HG03039 (cell line): Measurements from ENCODE around the gene TYRO3.

Experiments used
- ATAC-seq: cut with Tn5 transposase; IDR thresholded peaks from one replicate; pipeline ENCODE4 v1.9.1; 2021; ENCODE audit warnings: mild to moderate bottlenecking, moderate library complexity; ENCODE audit not compliant: unreplicated experiment

The TYRO3 gene

DNA sequence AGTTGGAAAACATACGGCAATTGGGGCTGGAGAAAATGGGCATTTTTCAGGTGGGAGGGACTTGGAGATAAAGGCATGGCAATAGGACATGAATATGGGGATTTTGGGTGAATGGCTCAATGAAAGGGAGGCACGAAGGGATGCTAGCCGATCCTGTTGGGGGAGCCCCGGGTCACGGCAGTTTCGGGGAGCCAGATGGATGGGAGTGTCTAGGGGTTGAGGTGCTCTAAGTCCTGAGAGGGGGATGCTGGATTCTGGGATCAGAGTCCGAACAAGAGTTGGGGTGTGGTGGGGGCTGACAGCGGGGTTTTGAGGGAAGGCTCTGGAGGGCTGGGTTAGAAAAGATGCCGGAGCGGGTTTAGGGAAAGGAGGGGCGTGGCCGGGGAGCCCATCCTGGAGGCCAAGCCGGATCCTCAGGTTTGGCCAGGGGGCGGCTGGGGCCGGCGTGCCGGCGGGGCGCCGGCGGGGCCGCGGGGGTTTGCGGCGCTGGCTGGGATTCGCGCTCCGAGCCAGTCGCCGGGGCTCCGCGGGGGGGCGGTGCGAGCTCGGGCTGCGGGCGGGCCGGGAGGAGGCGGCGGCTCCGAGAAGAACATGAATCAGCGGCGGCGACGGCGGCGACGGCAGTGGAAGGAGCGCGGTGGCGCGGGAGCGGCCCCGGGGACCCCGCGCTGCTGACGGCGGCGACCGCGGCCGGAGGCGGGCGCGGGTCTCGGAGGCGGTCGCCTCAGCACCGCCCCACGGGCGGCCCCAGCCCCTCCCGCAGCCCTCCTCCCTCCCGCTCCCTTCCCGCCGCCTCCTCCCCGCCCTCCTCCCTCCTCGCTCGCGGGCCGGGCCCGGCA, at the start of gene TYRO3:
TSS of gene TYRO3 (plus strand) at position 813 of the 839 bp plus-strand sequence. CDS start 46 bp downstream, outside the sequence.
- ATAC-seq, result no peak

DNA sequence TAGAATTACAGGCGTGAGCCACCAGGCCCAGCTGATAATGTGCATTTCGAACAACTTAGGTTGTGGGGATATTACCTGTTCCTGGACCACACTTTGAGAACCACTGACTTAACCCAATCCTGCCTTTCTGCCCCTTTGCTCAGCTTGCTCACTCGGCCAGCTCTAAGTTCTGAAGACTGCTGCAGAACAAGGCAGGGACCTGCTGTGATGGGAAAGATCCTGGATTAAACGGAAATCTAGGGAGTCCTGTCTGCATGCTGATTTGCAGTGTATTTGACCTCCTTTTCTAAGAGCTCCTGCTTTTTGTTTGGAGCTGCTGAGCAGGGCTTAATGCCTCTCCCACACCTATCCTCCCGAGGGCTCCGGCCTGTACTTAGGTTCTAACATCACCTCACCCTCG, 48.3 kb upstream of the TYRO3 start:
- ATAC-seq, result no peak

DNA sequence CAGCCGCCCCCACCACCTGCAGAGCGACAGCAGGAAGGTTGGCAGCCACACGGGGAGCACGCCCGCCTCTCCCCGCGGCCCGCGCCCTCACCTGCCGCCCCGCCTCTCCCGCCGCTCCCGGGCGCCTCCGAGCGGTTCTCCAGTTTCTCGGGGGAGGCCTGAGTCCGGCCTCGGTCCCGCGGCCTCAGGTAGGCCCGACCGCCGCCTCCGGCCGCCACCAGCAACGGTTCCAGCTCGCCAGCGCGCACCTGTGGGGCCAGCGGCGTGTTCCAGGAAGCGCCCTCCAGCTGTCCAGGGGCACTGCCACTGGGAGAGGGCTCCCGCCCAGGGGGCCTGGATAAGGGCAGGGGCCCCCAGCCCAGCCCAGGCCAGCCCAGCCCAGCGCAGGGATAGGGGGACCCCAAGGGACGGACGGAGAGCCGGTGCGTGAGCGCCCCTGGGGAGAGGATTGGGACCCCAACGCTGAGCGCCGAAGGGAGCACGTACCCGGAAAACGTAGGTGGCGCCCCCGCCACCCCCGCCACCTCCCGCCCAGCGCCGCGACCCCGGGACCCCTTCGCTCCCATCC, 47.6 kb upstream of the TYRO3 start:
- no peak for ATAC-seq

DNA sequence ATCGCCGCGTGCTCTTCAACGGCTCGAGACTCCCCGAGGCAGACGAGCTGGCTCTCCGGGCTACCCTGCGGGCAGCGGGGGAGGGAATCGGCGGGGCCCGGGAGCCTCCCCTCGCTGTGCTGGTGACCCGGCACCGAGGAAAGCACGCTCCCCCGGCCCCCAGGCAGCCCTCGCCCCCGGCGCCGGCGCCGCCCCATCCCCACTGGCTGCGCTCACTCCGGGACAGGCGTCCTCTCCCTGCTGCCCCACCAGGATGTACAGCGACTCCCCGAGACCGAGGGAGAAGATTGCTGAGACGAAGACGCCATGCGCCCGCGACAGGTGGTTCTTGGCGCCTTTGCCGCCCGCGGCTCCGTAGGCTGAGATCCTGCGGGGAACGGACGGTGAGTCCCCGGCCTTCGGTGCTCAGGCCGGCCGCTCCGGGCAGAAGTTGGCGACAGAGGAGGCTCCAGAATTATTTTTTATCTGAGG, 47.1 kb upstream of the TYRO3 start:
- ATAC-seq, result no peak

DNA sequence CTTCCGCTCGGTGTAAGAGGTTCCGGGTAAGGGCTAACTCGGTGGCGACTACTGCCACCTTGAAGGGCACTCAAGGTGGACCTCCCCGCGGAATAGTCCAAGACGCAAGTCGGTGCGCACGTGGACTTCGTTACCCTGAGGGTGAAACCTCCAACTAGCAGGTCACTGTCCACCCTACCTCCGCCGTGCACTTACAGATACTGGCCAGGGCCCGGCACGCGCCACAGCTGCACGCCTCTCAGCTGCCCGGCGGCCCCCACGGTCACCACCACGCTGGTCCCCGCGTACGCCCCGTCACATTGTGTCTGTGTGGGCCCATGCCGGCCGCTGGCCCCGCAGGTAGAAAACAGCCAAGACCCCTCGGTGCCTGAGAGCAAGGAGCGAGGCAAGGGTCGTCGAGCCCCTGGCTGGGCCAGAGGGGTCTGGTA, 46.5 kb upstream of the TYRO3 start:
- no peak for ATAC-seq

DNA sequence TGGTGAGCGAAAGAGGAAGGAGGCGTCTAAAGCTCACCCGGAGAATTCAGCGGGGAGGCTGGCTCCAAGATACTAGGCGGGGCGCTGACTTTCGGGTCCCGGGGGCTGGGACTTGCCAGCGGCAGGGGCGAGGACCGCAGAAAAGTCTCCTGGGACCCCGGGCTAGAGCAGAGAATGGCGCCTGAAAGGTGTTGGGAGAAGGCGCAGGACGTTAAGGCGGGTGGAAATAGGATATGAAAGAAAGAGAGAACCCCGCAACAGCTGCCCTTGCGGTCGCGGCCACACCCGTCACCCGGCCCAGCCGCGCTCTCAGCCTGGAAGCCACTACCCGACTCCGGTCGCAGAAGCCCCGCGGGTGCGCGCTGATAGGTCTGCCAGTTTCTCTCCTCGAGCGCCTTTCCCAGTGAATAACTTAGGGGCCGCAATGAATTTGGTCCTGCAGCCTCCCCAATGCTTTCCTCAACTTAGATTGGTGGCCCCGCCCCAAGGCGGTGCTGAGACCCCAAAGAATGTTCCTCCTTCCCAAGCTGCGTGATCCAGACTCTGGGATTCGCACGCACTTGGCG, 46.0 kb upstream of the TYRO3 start:
- no peak for ATAC-seq

DNA sequence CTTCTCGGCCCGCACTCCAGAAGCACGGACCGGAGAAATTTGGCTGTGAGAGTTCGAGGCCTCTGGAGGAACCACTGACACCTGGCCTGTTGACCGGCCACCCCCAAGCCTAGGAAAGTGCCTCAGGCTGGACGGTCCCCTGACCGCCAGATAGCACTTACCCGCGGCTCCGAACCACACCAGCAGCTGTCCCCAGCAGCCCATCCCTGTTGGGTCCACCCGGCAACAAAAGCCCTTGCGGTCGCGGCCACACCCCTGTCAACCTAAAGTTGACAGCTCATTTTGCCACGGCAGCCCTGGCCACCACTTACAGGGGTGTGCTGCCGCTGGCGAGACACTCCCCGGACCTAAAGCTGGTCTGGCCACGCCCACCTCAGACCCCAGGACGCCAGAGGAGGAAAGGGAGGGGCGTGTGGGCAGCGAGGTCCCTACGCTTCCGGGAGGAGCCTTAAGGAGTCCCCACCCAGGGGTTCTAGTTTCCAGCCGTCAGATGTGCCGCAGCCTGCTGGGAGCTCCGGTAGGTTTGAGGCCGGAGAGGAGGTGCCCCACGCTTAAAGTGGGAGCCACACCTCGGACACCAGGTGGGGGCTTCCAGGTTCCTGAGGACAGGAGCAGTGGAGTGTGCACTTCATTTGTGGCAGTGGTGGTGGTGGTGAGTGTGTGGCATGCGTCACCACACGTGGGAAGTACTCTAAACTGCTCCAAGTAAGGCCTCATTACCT, 45.3 kb upstream of the TYRO3 start, which contains the start of gene LTK:
TSS of gene LTK (minus strand) at position 322 of the 722 bp plus-strand sequence. CDS start at position 204, 118 bp downstream.
- no peak for ATAC-seq

DNA sequence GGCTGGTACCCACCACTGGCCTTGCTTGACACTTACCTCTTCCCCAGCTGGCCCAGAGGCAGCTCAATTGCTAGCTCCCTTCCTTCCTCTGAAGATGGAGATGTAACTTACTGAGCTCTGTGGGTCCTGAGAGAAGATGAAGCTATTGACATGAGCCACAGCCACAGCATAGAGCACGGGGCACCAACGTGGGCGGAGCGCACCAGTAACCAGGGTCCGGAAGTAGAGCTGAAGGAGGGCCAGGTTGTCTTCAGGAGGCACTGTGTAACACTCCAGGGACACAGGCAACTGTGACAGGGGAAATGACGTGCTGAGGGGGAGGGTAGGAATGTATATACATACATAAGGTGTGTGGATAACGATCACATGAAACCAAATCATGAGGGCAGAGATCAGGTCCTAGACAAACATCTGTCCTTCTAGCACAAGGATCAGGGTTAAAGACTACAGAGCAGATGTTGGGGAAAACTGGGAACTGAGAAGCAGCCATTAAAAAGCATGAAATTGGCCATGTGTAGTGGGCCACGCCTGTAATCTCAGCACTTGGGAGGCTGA, 41.0 kb upstream of the TYRO3 start:
- no peak for ATAC-seq

DNA sequence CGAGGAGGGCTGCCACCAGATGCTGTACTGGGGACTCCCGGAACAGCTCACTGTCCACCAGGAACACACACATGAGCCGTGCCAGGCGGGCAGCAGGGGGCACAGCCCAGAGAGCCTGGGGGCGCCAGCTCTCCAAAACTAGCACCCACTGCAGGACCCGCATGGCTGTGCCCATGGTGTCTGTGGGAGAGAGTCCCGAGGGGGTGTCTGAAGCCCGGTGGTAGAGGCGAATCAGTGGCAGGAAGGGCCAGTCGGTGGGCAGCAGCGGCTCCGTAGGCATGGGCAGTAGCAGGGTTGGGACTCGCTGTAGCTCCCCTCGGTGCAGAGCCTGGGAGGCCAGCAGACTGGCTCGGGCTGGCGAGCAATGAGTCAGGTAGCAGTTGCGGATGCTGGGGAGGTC, 38.4 kb upstream of the TYRO3 start:
- ATAC-seq, result no peak

DNA sequence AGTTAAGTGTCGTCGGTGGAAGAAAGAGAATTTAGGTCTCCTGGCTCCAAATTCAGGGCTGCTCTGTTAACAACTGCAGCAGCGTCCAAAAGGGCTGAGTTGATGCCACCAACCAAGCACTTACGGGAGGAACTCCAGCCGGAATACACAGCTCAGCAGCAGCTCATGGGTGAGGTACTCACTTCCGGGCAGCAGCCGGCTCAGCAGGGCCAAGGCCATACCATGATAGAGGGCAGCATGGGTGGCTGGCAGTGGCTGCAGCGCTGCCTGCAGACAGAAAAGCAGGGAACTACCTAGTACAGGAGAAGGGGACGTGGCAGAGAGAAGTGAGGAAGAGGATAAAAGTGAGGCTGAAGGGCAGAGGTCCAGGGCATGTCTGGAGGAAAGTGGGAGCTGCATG, 37.4 kb upstream of the TYRO3 start:
- ATAC-seq, result no peak

DNA sequence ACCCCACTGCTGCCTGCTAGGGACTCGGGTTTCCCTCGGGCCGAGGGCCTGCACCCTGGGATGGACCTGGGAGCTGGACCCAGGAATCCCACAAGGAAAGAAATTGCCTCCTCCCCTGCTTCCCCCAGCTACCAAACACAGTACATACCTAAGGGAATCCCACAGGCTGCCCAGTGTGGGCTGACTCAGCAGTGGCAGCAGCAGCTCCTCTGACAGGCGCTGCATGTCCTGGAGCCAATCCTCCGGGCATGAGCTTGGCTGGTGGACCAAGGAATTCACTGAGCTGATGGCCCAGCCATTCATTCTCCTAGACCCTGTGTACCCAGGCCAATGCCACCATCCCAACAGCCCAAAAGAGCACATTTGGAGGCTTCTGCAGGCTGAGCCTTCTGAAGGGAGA, 35.9 kb upstream of the TYRO3 start:
- ATAC-seq, result no peak

DNA sequence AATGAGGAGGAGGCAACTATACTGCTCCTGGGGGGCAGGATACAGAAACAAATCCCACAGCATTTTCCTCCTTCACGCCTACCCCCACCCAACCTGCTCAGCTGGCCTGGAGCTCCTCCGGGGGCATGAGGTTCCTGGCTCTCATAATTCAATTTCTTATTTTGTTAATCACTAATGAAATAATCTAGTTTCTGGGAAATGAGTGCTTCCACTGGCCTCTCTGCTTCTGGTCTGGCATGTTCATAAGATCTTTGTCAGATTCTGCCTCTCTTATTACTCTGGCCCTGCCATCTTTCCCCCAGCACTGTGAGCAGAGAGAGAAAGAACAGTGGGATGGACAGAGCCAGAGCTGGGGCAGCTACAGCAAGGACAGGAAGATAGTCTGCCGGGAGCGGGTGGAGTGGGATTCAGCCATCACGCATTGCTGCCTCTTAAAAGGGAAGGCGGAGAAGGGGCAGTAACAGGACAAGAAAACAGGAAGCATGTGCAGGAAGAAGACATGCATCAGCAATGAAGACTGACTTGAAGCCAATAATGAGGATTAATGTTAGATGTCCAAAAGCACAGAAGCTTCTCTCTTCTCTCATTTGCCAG, 28.6 kb upstream of the TYRO3 start:
- no peak for ATAC-seq

DNA sequence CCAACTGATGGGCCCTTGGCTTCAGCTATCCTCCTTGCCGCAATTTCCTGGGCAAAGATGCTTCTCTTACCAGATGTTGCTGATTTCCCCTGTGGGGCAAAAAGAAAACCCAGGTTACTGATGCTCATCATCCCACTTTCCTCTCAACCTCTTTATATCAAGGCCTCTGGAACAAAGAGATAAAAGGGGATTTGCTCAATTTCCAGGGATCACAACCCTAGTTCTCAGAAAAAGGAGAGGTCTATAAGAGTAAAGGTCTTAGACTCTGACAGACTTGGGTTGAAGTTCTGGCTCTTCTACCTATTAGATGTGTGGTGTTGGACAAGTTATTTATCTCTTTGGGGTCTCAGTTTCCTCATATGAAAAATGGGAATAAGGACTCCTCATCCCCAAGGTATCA, 23.5 kb upstream of the TYRO3 start:
- no peak for ATAC-seq

DNA sequence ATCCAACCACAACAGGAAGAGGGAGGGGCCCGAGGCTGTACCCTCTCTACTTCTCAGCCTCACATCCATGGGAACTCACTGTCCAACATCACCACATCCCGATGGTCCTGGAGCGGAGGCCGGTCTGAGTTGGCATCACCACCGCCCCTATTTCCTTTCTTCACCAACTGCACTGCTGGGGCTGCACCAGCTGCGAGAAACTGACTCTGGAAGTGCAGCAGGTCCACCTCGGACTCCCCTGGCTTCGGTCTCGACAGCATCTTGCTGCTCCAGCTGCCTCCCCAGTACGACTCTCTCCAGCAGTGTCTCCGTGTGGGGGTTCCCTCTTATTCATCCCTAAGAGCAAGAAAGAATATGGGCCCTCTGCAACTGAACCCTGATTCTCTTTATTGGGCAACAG, 22.1 kb upstream of the TYRO3 start:
- no peak for ATAC-seq

DNA sequence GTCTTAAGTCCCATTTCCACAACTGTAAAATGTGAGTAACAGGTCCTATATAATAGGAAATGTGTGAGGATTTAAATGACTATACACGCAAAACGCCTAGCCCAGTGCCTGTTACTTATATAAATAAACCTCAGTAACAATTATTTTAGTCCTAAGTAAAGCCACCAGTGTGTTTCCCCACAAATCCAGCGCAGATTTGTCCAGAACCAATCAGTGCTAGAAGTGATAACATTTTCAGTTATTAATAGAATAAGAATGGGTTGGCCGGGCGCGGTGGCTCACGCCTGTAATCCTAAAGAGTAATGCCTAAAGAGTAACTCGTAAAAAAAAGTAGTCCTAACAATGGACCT, 15.5 kb upstream of the TYRO3 start:
- ATAC-seq, result no peak

DNA sequence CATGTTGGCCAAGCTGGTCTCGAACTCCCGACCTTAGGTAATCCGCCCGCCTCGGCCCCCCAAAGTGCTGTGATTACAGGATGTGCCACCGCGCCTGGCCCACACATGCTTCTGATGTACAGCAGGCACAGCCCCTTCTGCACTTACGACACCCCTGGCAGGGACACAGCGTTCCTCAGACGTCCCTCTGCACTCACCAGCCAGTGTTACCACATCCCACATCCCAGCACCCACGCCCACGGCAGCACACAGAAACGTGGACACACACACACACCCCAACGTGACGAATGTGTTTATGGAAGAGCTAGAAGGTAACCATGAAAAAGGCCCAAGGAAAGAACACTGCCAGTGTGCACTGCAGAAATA, 14.4 kb upstream of the TYRO3 start:
- ATAC-seq, result no peak

DNA sequence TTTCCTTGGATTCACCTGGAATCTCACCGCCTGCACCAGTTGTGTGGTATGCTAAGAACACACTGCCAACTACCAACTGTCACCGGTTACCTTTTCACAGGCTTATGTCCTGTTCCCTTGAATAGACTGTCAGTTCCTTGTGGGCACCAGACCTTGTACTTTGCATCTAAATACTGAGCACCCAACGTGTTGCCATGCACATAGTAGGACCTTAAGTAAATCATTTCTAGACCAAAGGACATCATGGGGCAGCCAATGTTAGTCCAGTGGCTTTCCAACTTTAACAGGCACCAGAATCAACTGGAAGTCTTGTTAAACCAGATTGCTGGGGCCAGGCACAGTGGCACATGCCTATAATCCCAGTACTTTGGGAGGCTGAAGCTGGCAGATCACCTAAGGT, 13.8 kb upstream of the TYRO3 start:
- no peak for ATAC-seq

DNA sequence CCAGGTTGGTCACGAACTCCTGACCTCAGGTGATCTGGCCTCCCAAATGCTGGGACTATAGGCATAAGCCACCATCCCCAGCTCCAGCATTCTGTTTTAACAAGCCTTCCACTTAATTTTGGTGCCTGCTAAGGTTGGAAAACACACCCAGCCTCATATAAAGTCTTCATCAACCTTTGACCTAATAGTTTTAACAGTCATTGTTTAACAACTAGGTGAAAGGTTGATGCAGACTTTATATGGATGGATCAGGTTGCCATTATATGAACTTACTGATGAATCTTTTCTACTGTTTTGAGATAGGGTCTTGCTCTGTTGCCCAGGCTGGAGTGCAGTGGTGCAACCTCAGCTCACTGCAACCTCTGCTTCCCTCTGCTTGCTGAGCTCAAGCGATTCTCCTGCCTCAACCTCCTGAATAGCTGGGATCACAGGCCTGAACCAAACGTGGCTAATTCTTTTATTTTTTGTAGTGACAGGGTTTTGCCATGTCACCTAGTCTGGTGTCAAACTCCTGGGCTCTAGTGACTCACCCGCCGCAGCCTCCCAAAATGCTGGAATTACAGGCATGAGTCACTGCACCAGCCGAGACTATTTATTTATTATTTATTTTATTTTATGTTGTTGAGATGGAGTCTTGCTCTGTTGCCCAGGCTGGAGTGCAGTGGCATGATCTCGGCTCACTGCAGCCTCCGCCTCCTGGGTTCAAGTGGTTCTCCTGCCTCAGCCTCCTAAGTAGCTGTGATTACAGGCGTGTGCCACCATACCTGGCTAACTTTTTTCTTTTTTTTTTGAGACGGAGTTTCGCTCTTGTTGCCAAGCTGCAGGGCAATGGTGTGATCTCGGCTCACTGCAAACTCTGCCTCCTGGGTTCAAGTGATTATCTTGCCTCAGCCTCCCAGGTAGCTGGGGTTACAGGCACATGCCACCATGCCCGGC, 11.9 kb upstream of the TYRO3 start:
- no peak for ATAC-seq

DNA sequence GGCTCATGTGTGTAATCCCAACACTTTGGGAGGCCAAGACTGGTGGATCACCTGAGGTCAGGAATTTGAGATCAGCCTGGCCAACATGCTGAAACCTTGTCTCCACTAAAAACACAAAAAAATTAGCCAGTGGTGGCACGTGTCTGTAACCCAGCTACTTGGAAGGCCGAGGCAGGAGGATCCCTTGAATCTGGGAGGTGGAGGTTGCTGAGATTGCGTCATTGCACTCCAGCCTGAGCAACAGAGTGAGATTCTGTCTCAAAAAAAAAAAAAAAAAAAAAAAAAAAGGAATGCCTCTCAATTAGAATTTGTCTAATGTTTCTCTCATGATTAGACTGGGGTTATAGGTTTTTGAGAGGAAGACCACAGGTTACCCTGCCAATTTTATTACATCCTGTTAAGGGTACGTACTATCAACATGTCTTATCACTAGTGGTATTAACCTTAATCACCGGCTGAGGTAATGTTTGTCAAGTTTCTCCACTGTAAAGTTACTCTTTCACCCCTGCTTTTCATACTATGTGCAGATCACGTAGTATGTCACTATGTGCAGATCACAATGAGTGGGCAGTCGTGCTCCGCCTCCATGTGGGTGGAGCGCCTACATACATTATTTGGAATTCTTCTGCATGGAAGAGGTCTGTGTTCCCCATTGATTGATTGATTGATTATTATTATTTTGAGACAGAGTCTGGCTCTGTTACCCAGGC, 8.8 kb upstream of the TYRO3 start:
- ATAC-seq, result no peak
